Caki2 (cell line): Measurements from ENCODE around the gene SSH2. TPM values are rescaled to one million over a fixed set of nuclear protein-coding genes. Genes with fewer than 3 reads are reported as not detected.
A peak's percentile ranks its signal among the peaks of the same experiment; 100 is the strongest.
"Not testable (repeated sequence)": the region's sequence is repeated elsewhere in the genome, so short reads cannot be mapped to it uniquely, and the experiment has no call there.

ENCODE experiments used
- DNase-seq: peaks from one replicate; pipeline ENCODE4 v3.0.0-alpha.2; 2015; ENCODE audit warnings: low read depth
- in situ Hi-C: cut with HindIII; loops from 2 replicates; pipeline ENCODE4 v1.10.0; 2016; ENCODE audit warnings: low sequenced_read_pairs, low pct_unique_long_range_greater_than_20kb, mixed read lengths
- total RNA-seq: library from RNA; depleted of rRNA; stranded (reverse); fragments of >200 nt; shearing (Covaris generic); gene quantifications from 2 replicates; pipeline ENCODE4 v1.2.3, GENCODE V29; 2014; ENCODE audit warnings: low replicate concordance

Gene SSH2
- total RNA-seq, 1 experiment from 2014 or later = 28.6 TPM

DNA sequence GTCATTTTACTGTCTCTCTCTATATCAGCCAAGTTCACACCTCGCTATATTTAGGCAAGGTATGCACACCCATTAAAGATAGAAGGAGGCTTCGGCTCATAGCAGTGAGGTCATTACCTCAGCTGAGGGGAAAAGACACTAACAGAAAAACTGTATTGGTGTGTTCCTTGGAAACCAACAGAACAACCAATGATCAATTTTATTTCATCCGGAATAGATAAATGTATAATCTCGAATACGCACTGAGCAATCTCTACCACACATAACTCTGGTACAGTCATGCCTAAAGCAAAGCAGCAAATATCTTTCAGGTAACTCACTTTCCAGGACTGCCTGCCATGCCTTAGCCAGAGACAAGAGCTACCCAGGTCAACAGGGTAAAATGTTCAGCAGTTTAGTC lies 197.4 kb downstream of the SSH2 start:
- in situ Hi-C loops = no loop called here
- peak; percentile 87 for DNase-seq

DNA sequence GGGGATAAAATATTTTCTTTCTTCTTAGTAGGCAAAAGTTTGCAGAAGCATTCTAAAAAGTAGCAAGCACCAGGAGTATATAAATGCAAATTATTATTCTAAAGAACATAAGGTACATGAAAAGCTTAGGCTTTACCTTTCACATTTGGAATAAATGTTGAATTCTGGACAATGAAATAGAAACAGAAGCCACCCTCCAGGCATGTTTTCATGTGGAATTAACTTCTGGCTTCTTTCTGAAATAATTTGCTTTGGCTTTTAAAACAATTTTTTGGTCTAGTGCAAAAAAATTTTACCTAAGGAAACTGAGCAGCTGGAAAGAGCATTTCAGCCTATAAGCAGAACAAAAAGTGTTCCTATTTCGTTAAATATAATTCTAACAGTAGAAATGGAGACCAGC lies 197.8 kb downstream of the SSH2 start:
- no peak for DNase-seq
- in situ Hi-C loops = no loop called here

DNA sequence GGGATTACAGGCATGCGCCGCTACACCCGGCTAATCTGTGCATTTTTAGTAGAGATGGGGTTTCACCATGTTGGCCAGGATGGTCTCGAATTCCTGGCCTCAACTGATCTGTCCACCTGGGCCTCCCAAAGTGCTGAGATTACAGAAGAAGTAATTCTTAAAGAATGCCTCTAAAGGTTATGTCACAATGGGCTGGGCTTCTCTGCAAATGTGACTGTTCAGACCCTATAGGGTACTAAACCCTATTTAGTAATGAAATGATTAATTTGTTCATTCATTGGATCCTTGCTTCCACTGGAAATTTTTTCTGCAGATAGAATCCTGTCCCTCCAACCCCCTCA lies 198.5 kb downstream of the SSH2 start:
- in situ Hi-C loops = no loop called here
- no peak for DNase-seq

DNA sequence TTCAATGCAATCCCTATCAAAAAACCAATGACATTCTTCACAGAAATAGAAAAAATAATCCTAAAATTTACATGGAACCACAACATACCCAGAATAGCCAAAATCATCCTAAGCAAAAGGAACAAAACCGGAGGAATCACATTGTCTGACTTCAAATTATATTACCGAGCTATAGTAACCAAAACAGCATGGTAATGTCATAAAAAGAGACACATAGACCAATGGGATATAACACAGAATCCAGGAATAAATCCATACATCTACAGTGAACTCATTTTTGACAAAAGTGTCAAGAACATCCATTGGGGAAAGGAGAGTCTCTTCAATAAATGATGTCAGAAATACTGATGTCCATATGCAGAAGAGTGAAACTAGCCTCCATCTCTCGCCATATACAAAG lies 201.5 kb downstream of the SSH2 start:
- DNase-seq = no peak
- in situ Hi-C loops = no loop called here

DNA sequence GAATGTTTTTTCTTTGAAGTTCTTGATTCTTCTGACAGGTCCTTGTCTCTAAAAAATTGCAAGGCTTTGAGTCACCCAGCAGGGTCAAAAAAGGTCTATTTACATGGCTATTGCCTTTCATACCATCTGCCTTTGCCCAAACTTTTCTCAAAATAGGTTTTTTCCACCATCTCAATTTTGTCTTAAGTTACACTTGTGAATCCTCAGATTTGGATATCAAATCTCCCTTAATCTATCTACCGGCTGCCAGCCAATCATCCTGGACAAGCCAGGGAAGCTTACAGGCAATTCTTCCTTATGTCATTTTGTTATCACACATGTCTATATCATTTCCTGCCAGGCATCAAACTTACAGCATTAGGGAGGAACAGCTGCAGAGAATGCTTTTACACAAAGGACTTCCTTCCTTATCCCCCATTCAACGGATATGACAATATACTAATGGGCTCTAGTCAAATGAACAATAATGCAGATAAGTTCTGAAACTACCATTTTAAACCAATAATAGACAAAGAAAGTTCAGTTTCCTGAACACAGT lies 203.2 kb downstream of the SSH2 start:
- in situ Hi-C loops = no loop called here
- no peak for DNase-seq

DNA sequence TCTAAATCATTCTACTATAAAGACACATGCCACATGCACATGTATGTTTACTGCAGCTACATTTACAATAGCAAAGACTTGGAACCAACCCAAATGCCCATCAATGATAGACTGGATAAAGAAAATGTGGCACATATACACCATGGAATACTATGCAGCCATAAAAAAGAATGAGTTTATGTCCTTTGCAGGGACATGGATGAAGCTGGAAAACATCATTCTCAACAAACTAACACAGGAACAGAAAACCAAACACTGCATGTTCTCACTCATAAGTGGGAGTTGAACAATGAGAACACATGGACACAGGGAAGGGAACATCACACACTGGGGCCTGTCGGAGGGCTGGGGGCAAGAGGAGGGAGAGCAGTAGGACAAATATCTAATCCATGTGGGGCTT lies 204.6 kb downstream of the SSH2 start:
- in situ Hi-C loops, DNase-seq: not testable (repeated sequence)

DNA sequence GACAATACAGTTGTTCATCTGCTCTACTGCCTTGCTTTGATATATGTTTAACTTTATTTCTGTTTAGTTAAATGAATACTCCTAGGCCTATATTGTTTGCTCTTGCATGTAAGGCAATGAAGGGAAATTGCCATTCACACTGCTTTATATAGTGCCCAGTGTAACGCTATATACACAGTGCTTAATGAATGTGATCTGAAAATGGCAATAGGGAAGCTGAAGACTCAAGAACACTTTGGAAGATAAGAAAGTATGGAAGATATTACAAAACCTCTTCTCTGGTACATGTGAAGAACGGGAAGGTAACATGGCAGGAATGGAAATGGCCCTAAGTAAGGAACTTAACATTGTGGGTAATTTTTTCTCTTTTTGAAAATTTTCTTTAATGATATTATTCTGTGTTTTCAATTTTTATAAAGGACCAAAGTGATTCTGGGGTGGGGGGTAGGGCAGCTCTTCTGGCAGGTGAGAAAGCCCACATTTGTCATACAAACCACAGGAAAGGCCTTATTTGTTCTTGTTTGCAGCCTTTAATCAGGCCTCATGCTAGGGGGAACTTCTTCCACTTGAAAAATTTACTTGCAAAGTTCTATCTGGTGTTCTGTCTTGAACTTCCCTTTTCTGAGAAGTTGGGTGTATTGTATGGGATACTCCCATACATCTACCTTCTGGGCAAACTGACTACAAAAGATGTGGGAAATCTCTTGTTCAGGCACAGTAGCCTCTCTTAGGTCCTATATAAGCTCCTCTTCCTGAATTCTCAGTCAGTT lies 206.6 kb downstream of the SSH2 start:
- in situ Hi-C loops = no loop called here

DNA sequence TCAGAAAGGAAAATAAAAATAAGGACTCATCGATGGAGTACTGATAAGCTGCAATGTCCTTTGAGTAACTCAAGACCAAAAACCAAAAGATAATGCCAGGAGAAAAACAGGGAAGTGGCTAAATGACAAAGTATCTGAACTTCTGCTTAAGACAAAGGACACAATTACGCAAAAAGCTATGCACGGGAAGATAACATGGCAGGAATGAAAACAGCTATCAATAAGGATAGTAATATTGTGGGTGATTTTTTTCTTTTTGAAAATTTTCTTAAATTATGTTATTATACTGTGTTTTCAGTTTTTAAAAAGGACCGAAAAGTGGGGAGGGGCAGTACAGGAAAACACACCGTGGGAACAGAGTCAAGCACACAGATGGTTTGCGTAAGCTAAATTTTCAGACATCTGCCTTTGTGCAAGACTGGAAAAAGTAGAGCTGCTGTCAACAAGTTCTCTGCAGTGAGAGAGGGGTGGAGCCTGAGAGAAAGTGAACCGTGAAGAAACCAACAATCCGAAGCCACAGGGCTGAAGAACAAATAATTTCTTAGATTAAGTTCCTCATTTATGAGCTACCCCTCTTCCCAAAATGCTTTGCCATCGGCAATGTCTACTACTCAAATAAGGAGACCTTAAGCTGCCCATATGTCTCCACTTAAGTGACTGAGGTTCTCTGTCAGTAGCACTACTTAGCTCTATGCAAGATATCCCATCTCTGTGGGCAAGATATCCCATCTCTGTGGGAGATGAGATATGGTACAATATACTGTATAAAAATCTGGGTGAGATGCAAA lies 207.4 kb downstream of the SSH2 start:
- in situ Hi-C loops = no loop called here
- peak; percentile 72 for DNase-seq

More for the DNA sequence above, 206.6 kb downstream of the SSH2 start:
- no peak for DNase-seq

DNA sequence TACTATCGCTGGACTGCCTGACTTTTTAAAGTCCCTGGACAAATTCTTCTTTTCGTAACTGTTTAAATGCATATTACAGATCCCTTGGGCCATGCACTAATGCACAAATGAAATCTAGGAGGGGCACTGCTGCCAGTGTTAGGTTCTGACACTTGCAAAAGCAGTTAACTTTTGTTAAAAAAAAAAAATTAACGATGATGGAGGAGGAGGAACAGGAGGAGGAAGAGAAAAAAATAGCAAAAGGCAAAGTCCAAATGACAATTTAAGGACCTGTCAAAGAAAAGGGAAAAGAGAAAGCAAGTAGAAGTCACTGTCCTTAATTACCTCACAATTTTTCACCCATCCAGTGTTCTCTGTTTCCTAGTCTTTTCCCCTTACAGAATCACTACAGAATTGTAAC lies 209.5 kb downstream of the SSH2 start:
- in situ Hi-C loops = no loop called here
- DNase-seq = peak; percentile 52

DNA sequence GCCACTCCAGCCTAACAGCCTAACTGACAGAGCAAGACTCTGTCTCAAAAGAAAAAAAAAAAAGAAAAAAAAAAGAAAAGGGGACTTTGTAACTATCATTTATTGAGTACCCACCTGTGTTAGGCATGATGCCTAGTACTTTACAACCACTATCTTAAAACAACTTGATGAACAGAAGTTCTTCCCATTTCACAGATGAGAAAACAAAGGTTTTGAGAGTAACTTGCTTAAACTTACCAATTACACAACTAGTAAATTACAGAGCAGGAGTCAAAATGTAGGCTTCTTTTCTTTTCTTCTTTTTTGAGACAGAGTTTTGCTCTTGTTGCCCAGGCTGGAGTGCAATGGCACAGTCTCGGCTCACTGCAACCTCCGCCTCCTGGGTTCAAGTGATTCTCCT lies 210.6 kb downstream of the SSH2 start:
- in situ Hi-C loops = no loop called here
- no peak for DNase-seq

DNA sequence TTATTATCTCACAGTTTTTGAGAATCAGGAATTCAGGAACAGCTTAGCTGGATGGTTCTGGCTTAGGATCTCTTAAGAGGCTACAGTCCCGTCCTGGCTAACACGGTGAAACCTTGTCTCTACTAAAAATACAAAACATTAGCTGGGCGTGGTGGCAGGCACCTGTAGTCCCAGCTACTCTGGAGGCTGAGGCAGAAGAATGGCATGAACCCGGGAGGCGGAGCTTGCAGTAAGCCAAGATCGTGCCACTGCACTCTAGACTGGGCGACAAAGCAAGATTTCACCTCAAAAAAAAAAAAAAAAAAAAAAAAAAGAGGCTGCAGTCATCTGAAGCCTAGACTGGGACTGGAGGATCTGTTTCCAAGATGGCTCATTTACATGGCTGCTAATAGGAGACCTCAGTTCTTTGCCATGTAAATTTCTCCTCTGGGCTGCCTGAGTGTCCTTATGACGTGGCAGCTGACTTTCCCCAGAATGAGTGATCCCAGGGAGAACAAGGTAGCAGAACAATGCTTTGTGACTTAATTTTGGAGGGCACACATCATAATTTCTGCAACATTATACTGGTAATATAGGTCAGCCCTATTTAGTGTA lies 211.5 kb downstream of the SSH2 start:
- in situ Hi-C loops = no loop called here
- peak; percentile 48 for DNase-seq

DNA sequence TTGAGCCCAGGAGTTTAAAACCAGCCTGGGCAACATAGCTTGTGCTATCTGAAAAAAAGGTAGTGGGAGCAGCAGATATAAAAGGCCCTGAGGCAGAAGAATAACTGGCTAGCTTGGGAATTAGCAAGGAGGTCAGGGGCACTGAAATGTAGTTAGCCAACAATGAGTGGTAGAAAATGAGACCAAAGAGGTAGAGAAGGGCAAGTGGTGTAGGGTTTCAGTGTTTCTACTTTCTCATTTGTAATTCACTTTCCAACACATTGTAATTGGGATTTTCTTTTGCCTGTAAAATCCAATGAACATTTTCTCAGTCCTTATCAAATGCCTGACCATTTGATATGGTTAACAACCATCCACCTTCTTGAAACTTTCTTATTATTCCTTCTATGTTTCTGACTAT lies 212.2 kb downstream of the SSH2 start:
- DNase-seq = no peak
- in situ Hi-C loops = no loop called here

DNA sequence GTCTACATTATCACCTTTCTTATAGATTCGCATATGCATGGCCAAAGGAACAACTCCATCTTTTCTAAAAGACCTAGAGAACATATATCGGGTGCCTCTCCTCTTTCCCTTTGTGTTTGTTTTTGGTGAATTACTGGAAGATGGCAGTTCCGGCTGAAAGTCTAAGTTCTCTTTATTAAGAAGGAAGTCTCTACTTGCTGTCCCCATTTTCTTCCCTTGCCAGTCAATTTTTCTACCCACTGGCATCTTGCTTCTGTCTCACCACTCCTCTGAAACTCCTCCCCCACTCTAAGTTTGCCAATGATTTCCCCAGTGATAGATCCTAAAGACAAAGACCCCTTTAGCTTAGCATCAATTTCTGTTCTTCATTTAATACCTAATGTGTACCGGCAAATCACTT lies 213.5 kb downstream of the SSH2 start:
- in situ Hi-C loops = no loop called here
- DNase-seq = no peak

DNA sequence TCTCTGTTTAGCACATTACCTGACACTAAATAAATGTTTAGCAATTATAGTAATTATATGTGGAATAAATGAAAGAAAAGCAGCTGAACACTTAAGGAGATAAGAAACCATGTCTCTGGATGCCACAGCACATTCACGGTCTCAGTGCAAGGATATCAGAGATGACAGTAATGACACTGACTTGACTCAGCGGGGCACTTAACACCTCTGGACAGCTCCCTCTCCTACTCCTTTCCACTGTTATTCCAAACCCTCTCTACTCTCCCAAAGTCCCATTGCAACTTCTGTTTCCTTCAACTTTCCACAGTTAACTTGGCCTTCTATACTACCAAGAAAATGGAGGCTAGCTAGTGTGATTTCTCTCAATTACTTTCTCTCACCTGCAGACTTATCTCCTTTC lies 214.3 kb downstream of the SSH2 start:
- DNase-seq = no peak
- in situ Hi-C loops = no loop called here

DNA sequence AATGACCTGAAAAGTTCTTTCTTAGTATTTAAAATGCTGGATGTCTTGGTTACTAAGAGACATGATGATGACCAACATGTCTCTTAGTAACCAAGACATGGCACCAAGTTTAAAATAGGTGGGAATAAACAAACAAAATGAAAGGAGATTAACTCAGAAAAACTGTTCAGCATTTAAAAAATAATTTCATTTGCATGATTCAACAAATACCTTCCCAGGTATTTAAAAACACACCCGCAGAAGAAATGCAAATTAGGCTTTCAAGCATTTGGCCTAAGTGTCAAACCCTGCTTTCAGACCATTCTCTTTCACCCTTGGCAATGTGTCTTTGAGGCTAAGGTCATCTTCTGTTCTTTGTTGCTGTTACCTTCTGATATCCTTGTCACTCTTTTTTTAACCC lies 215.9 kb downstream of the SSH2 start:
- in situ Hi-C loops = no loop called here
- DNase-seq = no peak

DNA sequence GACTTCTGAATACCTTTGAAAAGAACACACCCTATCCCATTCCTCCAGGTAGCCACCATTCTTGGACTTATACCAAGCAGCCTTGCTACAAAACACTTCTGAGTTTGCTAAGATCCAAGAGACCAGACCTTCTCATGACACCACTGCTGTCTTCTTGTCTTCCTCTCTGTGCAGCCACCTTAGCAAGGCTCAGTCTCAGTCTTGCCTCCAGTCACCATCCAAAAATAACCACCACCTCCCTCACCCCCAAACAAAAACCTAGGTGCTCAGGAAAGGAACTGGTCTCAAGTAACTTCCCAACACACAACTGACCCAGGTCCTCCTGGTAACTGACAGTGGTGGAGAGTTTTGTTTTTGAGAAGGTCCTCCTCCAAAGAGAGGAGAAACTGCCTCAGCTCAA lies 216.4 kb downstream of the SSH2 start:
- no peak for DNase-seq
- in situ Hi-C loops = no loop called here

DNA sequence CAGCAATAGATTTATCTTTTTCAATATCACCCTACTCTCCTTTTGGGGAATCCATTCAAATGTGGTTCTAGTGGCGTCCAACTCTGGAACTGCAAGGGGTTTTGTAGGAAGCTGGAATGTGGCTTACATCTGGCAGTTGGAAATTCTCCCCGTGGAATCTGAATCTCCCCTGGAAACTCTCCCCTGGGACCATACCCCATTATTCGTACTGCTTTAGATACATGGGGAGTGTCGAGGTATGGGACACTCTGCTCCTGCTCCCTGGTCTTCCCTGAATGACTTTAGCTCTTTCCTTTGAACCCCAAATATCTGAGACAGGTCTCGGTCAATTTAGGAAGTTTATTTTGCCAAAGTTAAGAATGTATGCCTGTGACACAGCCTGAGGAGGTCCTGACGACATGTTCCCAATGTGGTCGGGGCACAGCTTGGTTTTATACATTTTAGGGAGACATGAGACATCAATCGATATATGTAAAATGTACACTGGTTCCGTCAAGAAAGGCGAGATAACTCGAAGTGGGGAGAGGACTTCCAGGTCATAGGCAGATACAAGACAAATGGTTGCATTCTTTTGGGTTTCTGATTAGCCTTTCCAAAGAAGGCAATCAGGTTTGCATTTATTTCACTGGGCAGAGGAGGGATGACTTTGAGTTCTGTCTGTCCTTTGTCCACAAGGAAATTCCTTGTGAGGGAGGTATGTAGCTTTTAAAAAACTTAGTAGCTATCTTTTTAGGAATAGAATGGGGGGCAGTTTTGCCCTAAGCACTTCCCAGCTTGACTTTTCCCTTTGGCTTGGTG lies 218.2 kb downstream of the SSH2 start:
- in situ Hi-C loops = no loop called here
- DNase-seq = no peak

DNA sequence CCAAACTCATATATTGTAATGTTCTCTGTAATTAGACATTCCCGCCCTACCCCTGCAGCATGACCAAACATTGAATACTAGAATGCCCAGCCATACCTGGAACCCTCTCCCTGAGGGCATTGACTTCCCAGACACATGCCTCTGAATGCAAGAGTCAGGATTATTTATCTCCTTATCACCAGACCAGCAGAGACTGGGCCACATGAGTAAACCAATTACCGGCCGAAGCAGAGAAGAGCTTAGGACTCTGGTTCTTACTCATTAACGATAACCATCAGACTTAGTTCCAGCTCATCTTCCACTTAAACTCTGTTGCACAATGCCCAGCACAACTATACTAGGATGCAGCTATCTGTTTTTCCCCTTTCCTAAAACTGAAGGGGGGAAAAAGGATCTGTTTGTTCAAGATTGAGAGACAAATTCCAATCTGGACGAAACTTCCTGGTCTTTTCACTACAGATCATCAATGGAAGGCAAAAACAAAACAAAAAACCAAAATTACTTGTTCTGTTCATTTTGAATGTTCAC lies 219.1 kb downstream of the SSH2 start:
- in situ Hi-C loops = no loop called here
- peak; percentile 98 for DNase-seq
